Sigmoid colon (tissue), 7 donors: ENCODE results near the gene PLXDC1. TPM values are rescaled to one million over a fixed set of nuclear protein-coding genes. Genes with fewer than 3 reads are reported as not detected.

ENCODE experiments used
- DNase-seq: peaks from one replicate; pipeline ENCODE4 v3.0.0-alpha.2; 2019
- H3K27ac ChIP-seq, 4 donors: fragments of 200-600 bp; sonication (generic); one replicate each; pipeline ENCODE4 v1.5.1; 2016 to 2019; ENCODE audit warnings: mild to moderate bottlenecking in 1 of 4
- H3K27me3 ChIP-seq, 3 donors: fragments of 200-600 bp; sonication (generic); one replicate each; pipeline ENCODE4 v1.5.1; 2019; ENCODE audit warnings: mild to moderate bottlenecking in 1 of 3
- H3K36me3 ChIP-seq, 4 donors: fragments of 200-600 bp; sonication (generic); one replicate each; pipeline ENCODE4 v1.5.1; 2016 to 2019
- H3K4me1 ChIP-seq, 4 donors: fragments of 200-600 bp; sonication (generic); one replicate each; pipeline ENCODE4 v1.5.1; 2017 to 2019
- H3K4me3 ChIP-seq, 4 donors: fragments of 200-600 bp; sonication (generic); one replicate each; pipeline ENCODE4 v1.5.1; 2017 to 2019; ENCODE audit warnings: mild to moderate bottlenecking in 2 of 4, moderate library complexity in 1 of 4
- H3K9me3 ChIP-seq, 4 donors: fragments of 200-600 bp in 3 of 4; sonication (generic) in 3 of 4; one replicate each; pipeline versions ENCODE4 v1.5.1 to v1.6.1; 2013 to 2019
- CTCF ChIP-seq, 4 experiments: fragments of 450-650 bp in 3 of 4; fragments of 200-600 bp in 1 of 4; IDR thresholded peaks; one replicate each; pipeline ENCODE4 v1.5.1; 2016 to 2019; ENCODE audit warnings: antibody characterized with exemption in 4 of 4, mild to moderate bottlenecking in 3 of 4, moderate library complexity in 2 of 4
- EP300 ChIP-seq, 4 donors: sonication (generic); formaldehyde crosslinking; IDR thresholded peaks; one replicate each; pipeline ENCODE4 v1.6.1; 2017; ENCODE audit warnings: antibody characterized with exemption in 4 of 4
- POLR2A ChIP-seq, 2 donors: fragments of 450-650 bp; IDR thresholded peaks; one replicate each; pipeline ENCODE4 v1.6.1; 2016; ENCODE audit warnings: antibody characterized with exemption in 2 of 2, mild to moderate bottlenecking in 2 of 2, moderate library complexity in 2 of 2
- POLR2AphosphoS5 ChIP-seq, 4 donors: sonication (generic); formaldehyde crosslinking; IDR thresholded peaks; one replicate each; pipeline ENCODE4 v1.6.1; 2017; ENCODE audit warnings: antibody characterized with exemption in 4 of 4
- WGBS, 2 donors: extraction: QIAGEN DNeasy Blood & Tissue Kit; methylation state at CpG; one replicate each; pipeline ENCODE4 v1.1.7; 2013; 5-methylcytosine and 5-hydroxymethylcytosine counted together
- intact Hi-C: fragments of 100-400 bp; cut with DNase I; formaldehyde crosslinking; loops from one replicate; pipeline ENCODE4 v1.15.1; 2023
- polyA plus RNA-seq, 3 donors: library from polyadenylated mRNA; stranded (reverse); fragments of 200-250 nt; gene quantifications; one replicate each; pipeline ENCODE4 v1.2.3, GENCODE V29; 2013
- total RNA-seq, 4 donors: library from RNA; depleted of rRNA; stranded (reverse); fragments of >200 nt; gene quantifications; one replicate each; pipeline ENCODE4 v1.1.0, GENCODE V29; 2016
- donor health status: healthy with polysubstance abuse.
- donor health status: Bipolar disorder and iron deficiency.
- donor health status: healthy.

The PLXDC1 gene
- total and polyA plus RNA-seq, 7 donors = 1.4 to 13.0 (median 6.2) TPM

GRCh38 chr17:39192901-39193300 is 41.5 kb upstream of the PLXDC1 start:
- peaks cover 0 to 38% (median 33%) of the 10 kb centered on the region in 4 donors for H3K4me1 ChIP-seq
- H3K4me3 ChIP-seq = no peak overlapping the region
- peaks cover 0 to 59% (median 13%) of the 10 kb centered on the region in 4 donors for H3K36me3 ChIP-seq
- no peak for DNase-seq
- no peak for TF ChIP-seq POLR2A (IDR thresholded peaks at IDR 0.05)
- TF ChIP-seq POLR2AphosphoS5 (IDR thresholded peaks at IDR 0.05) = no peak
- no peak for TF ChIP-seq EP300 (IDR thresholded peaks at IDR 0.05)
- TF ChIP-seq CTCF (IDR thresholded peaks at IDR 0.05) = no peak
- intact Hi-C loops = no loop called here
- H3K9me3 ChIP-seq = no peaks in the 10 kb centered on the region
- H3K27ac ChIP-seq = no peak overlapping the region
- H3K27me3 ChIP-seq = no peaks in the 10 kb centered on the region
- 96 to 97% methylated on average over 16 of the region's 16 CpGs for WGBS, 2 donors

- H3K36me3 ChIP-seq = peaks cover 0 to 69% (median 20%) of the 10 kb centered on the region in 4 donors
- H3K4me1 ChIP-seq = peaks cover 0 to 34% (median 27%) of the 10 kb centered on the region in 4 donors
- intact Hi-C loops = no loop called here
- no peak for DNase-seq
- 95 to 96% methylated on average over 9 of the region's 9 CpGs for WGBS, 2 donors
- no peak overlapping the region for H3K27ac ChIP-seq
- TF ChIP-seq CTCF (IDR thresholded peaks at IDR 0.05) (no peak), POLR2AphosphoS5 (IDR thresholded peaks at IDR 0.05) (no peak), POLR2A (IDR thresholded peaks at IDR 0.05) (no peak), EP300 (IDR thresholded peaks at IDR 0.05) (no peak)
- no peak overlapping the region for H3K4me3 ChIP-seq
- no peaks in the 10 kb centered on the region for H3K27me3 ChIP-seq
- H3K9me3 ChIP-seq = no peaks in the 10 kb centered on the region
Measured at GRCh38 chr17:39191750-39192510, 40.5 kb upstream of the PLXDC1 start.

- no peak for DNase-seq
- Histone ChIP-seq H3K9me3 (no peaks in the 10 kb centered on the region), H3K4me1 (no peaks in the 10 kb centered on the region), H3K27ac (no peak overlapping the region), H3K4me3 (no peak overlapping the region), H3K36me3 (peaks cover 5 to 95% (median 38%) of the 10 kb centered on the region in 4 donors), H3K27me3 (no peaks in the 10 kb centered on the region)
- no peak for TF ChIP-seq CTCF (IDR thresholded peaks at IDR 0.05)
- TF ChIP-seq POLR2A (IDR thresholded peaks at IDR 0.05) = no peak
- TF ChIP-seq EP300 (IDR thresholded peaks at IDR 0.05) = no peak
- TF ChIP-seq POLR2AphosphoS5 (IDR thresholded peaks at IDR 0.05) = no peak
- intact Hi-C loops = no loop called here
- WGBS, 2 donors = 43 to 79% methylated on average over 9 of the region's 9 CpGs
Measured at GRCh38 chr17:39187152-39187830, 35.9 kb upstream of the PLXDC1 start.

- TF ChIP-seq POLR2A (IDR thresholded peaks at IDR 0.05) (no peak), EP300 (IDR thresholded peaks at IDR 0.05) (no peak), POLR2AphosphoS5 (IDR thresholded peaks at IDR 0.05) (no peak)
- no peak overlapping the region for H3K27ac ChIP-seq
- DNase-seq = no peak
- H3K27me3 ChIP-seq = no peaks in the 10 kb centered on the region
- peaks cover 5 to 88% (median 37%) of the 10 kb centered on the region in 4 donors for H3K36me3 ChIP-seq
- intact Hi-C loops = no loop called here
- WGBS, 2 donors = 56 to 78% methylated on average over 15 of the region's 15 CpGs
- H3K9me3 ChIP-seq = no peaks in the 10 kb centered on the region
- no peak overlapping the region for H3K4me3 ChIP-seq
- no peaks in the 10 kb centered on the region for H3K4me1 ChIP-seq
Measured at GRCh38 chr17:39186481-39187002, 35.1 kb upstream of the PLXDC1 start.

GRCh38 chr17:39183720-39184119 is 32.3 kb upstream of the PLXDC1 start:
- Histone ChIP-seq H3K4me1 (no peaks in the 10 kb centered on the region), H3K9me3 (no peaks in the 10 kb centered on the region), H3K4me3 (no peak overlapping the region), H3K27ac (no peak overlapping the region), H3K27me3 (no peaks in the 10 kb centered on the region), H3K36me3 (peaks cover 5 to 77% (median 32%) of the 10 kb centered on the region in 4 donors)
- WGBS, 2 donors = 93 to 94% methylated on average over 10 of the region's 10 CpGs
- TF ChIP-seq EP300 (IDR thresholded peaks at IDR 0.05) = no peak
- no peak for TF ChIP-seq POLR2A (IDR thresholded peaks at IDR 0.05)
- no peak for TF ChIP-seq POLR2AphosphoS5 (IDR thresholded peaks at IDR 0.05)
- TF ChIP-seq CTCF (IDR thresholded peaks at IDR 0.05) = no peak
- no peak for DNase-seq
- intact Hi-C loops = no loop called here
